ENCODE results near the gene ELOA.

- no peak for TF ChIP-seq GATA1 (IDR thresholded peaks at IDR 0.05; ENCODE audit: low read depth, low read length)
- TF ChIP-seq POLR2A (IDR thresholded peaks at IDR 0.05; ENCODE audit: low read length): no peak
These were observed 58.6 kb downstream of the ELOA start for GRCh38 chr1:23801876-23802275.
